Fibroblast of lung (primary cell): ENCODE measurements around the gene PRDX1. TPM values are rescaled to one million over a fixed set of nuclear protein-coding genes. Genes with fewer than 3 reads are reported as not detected.
"Not testable (repeated sequence)": the region's sequence is repeated elsewhere in the genome, so short reads cannot be mapped to it uniquely, and the experiment has no call there.

Experiments used
- DNase-seq, 2 donors: peaks; one replicate each; pipeline versions ENCODE4 v3.0.0 to v3.0.0-alpha.2; 2010; ENCODE audit warnings: low read depth in 2 of 2
- H2AFZ ChIP-seq: 2 replicates; pipeline ENCODE4 v1.5.1; 2012; ENCODE audit warnings: low read length, control low read depth, inconsistent platforms
- H3K27ac ChIP-seq: 2 replicates; pipeline ENCODE4 v1.5.1; 2011; ENCODE audit warnings: low read length, control low read depth; ENCODE audit not compliant: insufficient read depth
- H3K27me3 ChIP-seq: 2 replicates; pipeline ENCODE4 v1.5.1; 2011; ENCODE audit warnings: mild to moderate bottlenecking, low read length; ENCODE audit not compliant: control insufficient read depth, insufficient read depth
- H3K36me3 ChIP-seq: 2 replicates; pipeline ENCODE4 v1.5.1; 2011; ENCODE audit warnings: low read length; ENCODE audit not compliant: control insufficient read depth, insufficient read depth
- H3K4me1 ChIP-seq: 2 replicates; pipeline ENCODE4 v1.5.1; 2011; ENCODE audit warnings: low read length; ENCODE audit not compliant: control insufficient read depth, insufficient read depth; ENCODE audit errors: extremely low read depth
- H3K4me2 ChIP-seq: 2 replicates; pipeline ENCODE4 v1.5.1; 2011; ENCODE audit warnings: low read length, control low read depth; ENCODE audit not compliant: insufficient read depth; ENCODE audit errors: extremely low read depth
- H3K4me3 ChIP-seq, 4 experiments: fragments of 200-600 bp in 1 of 4; sonication (generic) in 1 of 4; replicated peaks in 1 of 4; 2 replicates each; pipeline ENCODE4 v1.5.1; 2011 to 2016; ENCODE audit warnings: low read length in 4 of 4, low read depth in 3 of 4, mild to moderate bottlenecking in 3 of 4, control low read depth in 2 of 4, inconsistent platforms in 1 of 4, mixed read lengths in 1 of 4; ENCODE audit not compliant: insufficient read depth in 1 of 4; ENCODE audit errors: control extremely low read depth in 1 of 4
- H3K79me2 ChIP-seq: 2 replicates; pipeline ENCODE4 v1.5.1; 2012; ENCODE audit warnings: mild to moderate bottlenecking, low read length, inconsistent platforms; ENCODE audit not compliant: control insufficient read depth, insufficient read depth
- H3K9ac ChIP-seq: 2 replicates; pipeline ENCODE4 v1.5.1; 2011; ENCODE audit warnings: mild to moderate bottlenecking, low read length, control low read depth; ENCODE audit not compliant: insufficient read depth
- H3K9me3 ChIP-seq: 2 replicates; pipeline ENCODE4 v1.5.1; 2012; ENCODE audit warnings: low read depth, low read length; ENCODE audit not compliant: control insufficient read depth, insufficient read depth
- H4K20me1 ChIP-seq: 2 replicates; pipeline ENCODE4 v1.5.1; 2011; ENCODE audit warnings: low read length; ENCODE audit not compliant: control insufficient read depth, insufficient read depth; ENCODE audit errors: extremely low read depth
- CTCF ChIP-seq, 2 donors: IDR thresholded peaks in 1 of 2; conservative IDR thresholded peaks in 1 of 2; 1 replicate in 1 of 2; 2 replicates in 1 of 2; pipeline ENCODE4 v1.5.1; 2011 to 2012; ENCODE audit warnings: low read length in 2 of 2, control low read depth in 1 of 2, inconsistent platforms in 1 of 2, low read depth in 1 of 2, mild to moderate bottlenecking in 1 of 2
- EZH2 ChIP-seq: IDR thresholded peaks from 2 replicates; pipeline ENCODE4 v1.5.1; 2012; ENCODE audit warnings: low read length, control low read depth, mild to moderate bottlenecking; ENCODE audit errors: missing control alignments
- polyA plus RNA-seq, 2 donors: library from polyadenylated mRNA; depleted of rRNA in 1 of 2; stranded (reverse) in 1 of 2; unstranded in 1 of 2; fragments of >200 nt; gene quantifications; 2 replicates each; pipeline ENCODE4 v1.2.1, GENCODE V29; 2011 to 2012; ENCODE audit warnings: missing spikeins in 1 of 2
- total RNA-seq: library from RNA; depleted of rRNA; stranded (reverse); fragments of >200 nt; gene quantifications from 2 replicates; pipeline ENCODE4 v1.2.1, GENCODE V29; 2014

PRDX1 gene
- total and polyA plus RNA-seq, 2 donors (not counting 1 experiment from before 2014, with no cell fraction given): 420 to 789 TPM

DNA sequence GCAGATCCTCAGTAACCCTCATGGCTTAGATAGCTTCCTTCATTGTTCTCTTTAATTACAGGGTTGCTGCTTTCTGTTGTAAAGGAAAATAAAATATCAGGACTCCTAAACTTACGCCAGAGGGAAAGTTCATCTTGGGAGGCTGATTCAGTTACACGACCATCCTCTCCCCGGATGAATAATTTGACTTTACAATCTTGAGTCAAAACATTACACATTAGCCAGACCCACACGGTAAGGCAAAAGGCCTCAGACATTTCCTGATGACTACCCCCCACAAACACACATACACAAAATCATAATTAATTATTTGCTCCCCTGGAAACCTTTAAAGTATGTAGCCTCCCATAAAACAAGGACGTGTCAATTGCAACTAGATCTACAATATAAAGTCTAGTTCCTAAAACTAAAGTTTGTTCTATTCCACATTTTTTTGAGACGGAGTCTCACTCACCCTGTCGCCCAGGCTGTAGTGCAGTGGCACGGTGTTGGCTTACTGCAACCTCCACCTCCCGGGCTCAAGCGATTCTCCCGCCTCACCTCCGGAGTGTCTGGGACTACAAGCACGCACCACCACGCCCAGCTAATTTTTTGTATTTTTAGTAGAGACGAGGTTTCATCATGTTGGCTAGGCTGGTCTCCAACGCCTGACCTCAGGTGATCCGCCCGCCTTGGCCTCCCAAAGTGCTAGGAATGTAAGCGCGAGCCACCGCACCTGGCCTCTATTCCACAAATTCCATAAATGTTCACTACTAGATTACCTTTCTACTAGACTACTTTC lies 830 bp upstream of the PRDX1 start:
- peak overlapping the region; percentile 63 for H2AFZ ChIP-seq
- H3K36me3 ChIP-seq: no peaks in the 10 kb centered on the region
- peak overlapping the region; percentile 96 for H3K27ac ChIP-seq
- peak overlapping the region; percentile 41 to 97 (median 76) for H3K4me3 ChIP-seq
- peaks cover 2% of the 10 kb centered on the region for H4K20me1 ChIP-seq
- DNase-seq: peak in 1 of 2 donors; percentile 73
- no peaks in the 10 kb centered on the region for H3K27me3 ChIP-seq
- H3K4me1 ChIP-seq: peaks cover 6% of the 10 kb centered on the region
- peak overlapping the region; percentile 86 for H3K4me2 ChIP-seq
- H3K9ac ChIP-seq: peak overlapping the region; percentile 61
- TF ChIP-seq EZH2 (no peak), CTCF (conservative IDR thresholded peaks at IDR 0.05 in 1 of 2, IDR thresholded peaks at IDR 0.05 in 1 of 2; ENCODE audit: low read depth in 1 of 2, low read length in 2 of 2) (no peak)
- H3K79me2 ChIP-seq: peaks cover 36% of the 10 kb centered on the region
- no peaks in the 10 kb centered on the region for H3K9me3 ChIP-seq

DNA sequence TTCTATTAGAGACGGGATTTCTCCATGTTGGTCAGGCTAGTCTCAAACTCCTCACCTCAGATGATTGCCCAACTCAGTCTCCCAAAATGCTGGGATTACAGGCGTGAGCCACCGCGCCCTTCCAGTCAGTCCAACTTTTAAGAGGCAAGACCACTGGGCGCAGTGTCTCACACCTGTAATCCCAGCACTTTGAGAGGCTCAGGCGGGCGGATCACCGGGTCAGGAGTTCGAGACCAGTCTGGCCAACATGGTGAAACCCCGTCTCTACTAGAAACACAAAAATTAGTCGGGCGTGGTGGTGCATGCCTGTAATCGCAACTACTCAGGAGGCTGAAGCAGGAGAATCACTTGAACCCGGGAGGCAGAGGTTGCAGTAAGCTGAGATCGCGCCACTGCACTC lies 1.9 kb downstream of the PRDX1 start:
- H3K79me2 ChIP-seq: peaks cover 50% of the 10 kb centered on the region
- not testable (repeated sequence) for H3K9ac ChIP-seq, H3K27me3 ChIP-seq, DNase-seq, H4K20me1 ChIP-seq, H3K9me3 ChIP-seq, H3K4me1 ChIP-seq, H3K27ac ChIP-seq, H3K36me3 ChIP-seq, H2AFZ ChIP-seq
- H3K4me3 ChIP-seq: peak overlapping the region in 3 of 4 experiments; percentile 96 to 100 (median 97)
- peak overlapping the region; percentile 79 for H3K4me2 ChIP-seq

DNA sequence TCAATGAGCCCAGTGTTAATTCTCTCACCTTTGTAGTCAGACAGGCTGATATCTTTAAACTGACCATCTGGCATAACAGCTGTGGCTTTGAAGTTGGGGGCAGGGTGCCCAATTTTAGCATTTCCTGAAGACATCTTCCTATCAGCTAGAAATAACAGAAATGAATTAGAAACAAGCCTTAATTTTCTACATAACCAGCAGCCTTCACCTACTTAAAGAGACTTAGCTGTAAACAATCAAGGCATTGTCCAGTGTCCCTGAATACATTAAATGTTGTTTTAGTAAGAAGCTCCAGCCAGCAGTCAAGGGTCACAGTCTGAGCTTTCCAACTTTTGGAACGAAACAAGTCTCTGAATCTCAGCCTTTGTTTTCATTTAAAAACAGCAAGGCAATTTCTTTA lies 2.8 kb downstream of the PRDX1 start:
- H2AFZ ChIP-seq: no peak overlapping the region
- H3K9ac ChIP-seq: no peak overlapping the region
- H4K20me1 ChIP-seq: peaks cover 2% of the 10 kb centered on the region
- peaks cover 6% of the 10 kb centered on the region for H3K4me1 ChIP-seq
- H3K27ac ChIP-seq: no peak overlapping the region
- H3K4me2 ChIP-seq: peak overlapping the region; percentile 89
- TF ChIP-seq EZH2 (no peak), CTCF (conservative IDR thresholded peaks at IDR 0.05 in 1 of 2, IDR thresholded peaks at IDR 0.05 in 1 of 2; ENCODE audit: low read depth in 1 of 2, low read length in 2 of 2) (no peak)
- H3K27me3 ChIP-seq: no peaks in the 10 kb centered on the region
- H3K36me3 ChIP-seq: peaks cover 12% of the 10 kb centered on the region
- peak; percentile 17 to 20 for DNase-seq
- peaks cover 50% of the 10 kb centered on the region for H3K79me2 ChIP-seq
- H3K4me3 ChIP-seq: peak overlapping the region; percentile 13 to 97 (median 30)
- no peaks in the 10 kb centered on the region for H3K9me3 ChIP-seq

DNA sequence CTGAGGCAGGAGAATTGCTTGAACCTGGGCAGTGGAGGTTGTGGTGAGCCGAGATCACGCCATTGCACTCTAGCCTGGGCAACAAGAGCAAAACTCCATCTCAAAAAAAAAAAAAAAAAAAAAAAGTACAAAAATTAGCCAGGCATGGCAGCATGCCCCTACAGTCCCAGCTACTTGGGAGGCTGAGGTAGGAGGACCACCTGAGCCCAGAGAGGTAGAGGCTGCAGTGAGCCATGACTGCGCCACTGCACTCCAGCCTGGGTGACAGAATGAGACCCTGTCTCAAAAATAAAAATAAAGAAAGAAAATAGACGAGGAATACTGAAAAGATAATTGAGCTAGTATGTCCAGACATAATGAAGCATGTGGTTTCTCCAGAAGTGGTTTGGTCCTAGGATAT lies 3.3 kb downstream of the PRDX1 start:
- not testable (repeated sequence) for H2AFZ ChIP-seq, H3K9ac ChIP-seq, H3K4me3 ChIP-seq, DNase-seq, H3K27ac ChIP-seq, H4K20me1 ChIP-seq, H3K4me2 ChIP-seq, H3K9me3 ChIP-seq, H3K27me3 ChIP-seq, H3K4me1 ChIP-seq
- peaks cover 15% of the 10 kb centered on the region for H3K36me3 ChIP-seq
- H3K79me2 ChIP-seq: peaks cover 50% of the 10 kb centered on the region
